ENCODE results near the gene RPL5.

DNA sequence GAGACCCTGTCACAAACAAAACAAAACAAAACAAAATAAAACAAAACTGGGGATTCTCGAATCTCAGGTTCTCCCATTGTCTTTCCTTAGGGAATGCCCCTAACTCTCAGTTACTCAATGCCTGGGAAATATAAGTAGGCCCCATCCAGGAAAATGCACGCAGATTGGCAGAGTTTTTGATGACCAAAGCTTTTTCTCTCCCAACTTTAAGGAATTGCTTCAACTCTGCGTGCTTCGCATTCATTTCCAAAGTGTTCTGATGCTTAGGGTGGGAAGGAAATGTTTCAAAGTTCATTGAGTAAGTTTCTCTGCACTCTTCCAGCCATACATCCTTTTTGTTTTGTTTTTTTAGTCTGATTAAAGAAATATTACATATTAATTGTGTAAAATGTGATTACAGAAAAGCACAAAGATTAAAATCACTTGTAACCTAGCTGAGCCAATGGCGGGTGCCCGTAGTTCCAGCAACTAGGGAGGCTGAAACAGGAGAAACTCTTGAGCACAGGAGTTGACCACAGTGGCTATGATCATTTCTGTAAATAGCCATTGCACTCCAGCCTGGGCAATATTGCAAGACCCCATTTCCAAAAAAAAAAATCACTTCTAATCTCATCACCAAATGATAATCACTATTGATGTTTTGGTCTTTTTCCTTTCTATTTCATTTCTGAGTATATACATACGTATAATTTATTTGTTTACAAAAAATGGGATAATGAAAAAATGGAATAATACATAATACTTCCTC lies 28.5 kb upstream of the RPL5 start:
- TF ChIP-seq, protein P1, sequence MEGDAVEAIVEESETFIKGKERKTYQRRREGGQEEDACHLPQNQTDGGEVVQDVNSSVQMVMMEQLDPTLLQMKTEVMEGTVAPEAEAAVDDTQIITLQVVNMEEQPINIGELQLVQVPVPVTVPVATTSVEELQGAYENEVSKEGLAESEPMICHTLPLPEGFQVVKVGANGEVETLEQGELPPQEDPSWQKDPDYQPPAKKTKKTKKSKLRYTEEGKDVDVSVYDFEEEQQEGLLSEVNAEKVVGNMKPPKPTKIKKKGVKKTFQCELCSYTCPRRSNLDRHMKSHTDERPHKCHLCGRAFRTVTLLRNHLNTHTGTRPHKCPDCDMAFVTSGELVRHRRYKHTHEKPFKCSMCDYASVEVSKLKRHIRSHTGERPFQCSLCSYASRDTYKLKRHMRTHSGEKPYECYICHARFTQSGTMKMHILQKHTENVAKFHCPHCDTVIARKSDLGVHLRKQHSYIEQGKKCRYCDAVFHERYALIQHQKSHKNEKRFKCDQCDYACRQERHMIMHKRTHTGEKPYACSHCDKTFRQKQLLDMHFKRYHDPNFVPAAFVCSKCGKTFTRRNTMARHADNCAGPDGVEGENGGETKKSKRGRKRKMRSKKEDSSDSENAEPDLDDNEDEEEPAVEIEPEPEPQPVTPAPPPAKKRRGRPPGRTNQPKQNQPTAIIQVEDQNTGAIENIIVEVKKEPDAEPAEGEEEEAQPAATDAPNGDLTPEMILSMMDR (IDR thresholded peaks at IDR 0.05): no peak
- no peak for TF ChIP-seq POLR2A (IDR thresholded peaks at IDR 0.05)
